MCF 10A (cell line): Measurements from ENCODE around the gene CEMIP. TPM values are rescaled to one million over a fixed set of nuclear protein-coding genes. Genes with fewer than 3 reads are reported as not detected.

Source experiments
- BruUV-seq: library from RNA; stranded (reverse); fragments of 400-500 nt; replicated peaks from 2 replicates; lab custom pipeline; 2021; lab: Mats Ljungman, UMichigan
- CTCF ChIA-PET: fragments of 300-600 bp; sonication (Branson Sonifier 250); formaldehyde crosslinking; extraction: SDS; loops from one replicate; lab custom pipeline; 2021; ENCODE audit warnings: antibody characterized with exemption, inconsistent platforms; lab: Yijun Ruan, JAX
- POLR2A ChIA-PET: fragments of 300-600, 350-650 bp; sonication (Branson Sonifier 250); formaldehyde crosslinking; extraction: SDS; loops from one replicate; lab custom pipeline; 2020; ENCODE audit warnings: antibody characterized with exemption, inconsistent platforms; lab: Yijun Ruan, JAX
- DNase-seq: peaks from one replicate; pipeline ENCODE4 v3.0.0-alpha.2; 2018; ENCODE audit not compliant: unreplicated experiment
- H3K27ac Mint-ChIP-seq: one replicate; pipeline ENCODE4 v1.8.0; 2022; ENCODE audit warnings: mild to moderate bottlenecking, low read depth, mixed read lengths; ENCODE audit not compliant: unreplicated experiment
- H3K27me3 Mint-ChIP-seq: one replicate; pipeline ENCODE4 v1.8.0; 2022; ENCODE audit warnings: mixed read lengths; ENCODE audit not compliant: insufficient read depth, unreplicated experiment
- H3K36me3 Mint-ChIP-seq: one replicate; pipeline ENCODE4 v1.8.0; 2022; ENCODE audit warnings: mild to moderate bottlenecking, moderate library complexity, mixed read lengths; ENCODE audit not compliant: insufficient read depth, unreplicated experiment
- H3K4me1 Mint-ChIP-seq: one replicate; pipeline ENCODE4 v1.8.0; 2022; ENCODE audit warnings: mixed read lengths; ENCODE audit not compliant: insufficient read depth, unreplicated experiment
- H3K4me3 Mint-ChIP-seq: one replicate; pipeline ENCODE4 v1.8.0; 2022; ENCODE audit warnings: mild to moderate bottlenecking, moderate library complexity, mixed read lengths; ENCODE audit not compliant: unreplicated experiment
- H3K9me3 Mint-ChIP-seq: one replicate; pipeline ENCODE4 v1.8.0; 2022; ENCODE audit warnings: mixed read lengths; ENCODE audit not compliant: unreplicated experiment
- intact Hi-C: fragments of 100-400 bp; cut with micrococcal nuclease; formaldehyde crosslinking; loops from 2 replicates; pipeline ENCODE4 v1.14.1; 2022
- total RNA-seq: library from RNA; stranded (reverse); gene quantifications from 2 replicates; pipeline ENCODE4 v1.2.3, GENCODE V29; 2022
- TF ChIP-seq, protein P1 (sequence below): fragments of 200-600 bp; IDR thresholded peaks from one replicate; pipeline ENCODE4 v1.8.0; 2022; ENCODE audit warnings: antibody characterized with exemption, mild to moderate bottlenecking; ENCODE audit not compliant: unreplicated experiment

The CEMIP gene
- total RNA-seq, 1 experiment from 2014 or later = 0.14 TPM

GRCh38 chr15:80754014-80754413 is 25.2 kb upstream of the CEMIP start:
- Mint-ChIP-seq H3K36me3 (peaks cover 23% of the 10 kb centered on the region), H3K9me3 (no peaks in the 10 kb centered on the region), H3K4me1 (no peaks in the 10 kb centered on the region), H3K27ac (no peak overlapping the region), H3K4me3 (no peak overlapping the region), H3K27me3 (no peaks in the 10 kb centered on the region)
- TF ChIP-seq, protein P1, sequence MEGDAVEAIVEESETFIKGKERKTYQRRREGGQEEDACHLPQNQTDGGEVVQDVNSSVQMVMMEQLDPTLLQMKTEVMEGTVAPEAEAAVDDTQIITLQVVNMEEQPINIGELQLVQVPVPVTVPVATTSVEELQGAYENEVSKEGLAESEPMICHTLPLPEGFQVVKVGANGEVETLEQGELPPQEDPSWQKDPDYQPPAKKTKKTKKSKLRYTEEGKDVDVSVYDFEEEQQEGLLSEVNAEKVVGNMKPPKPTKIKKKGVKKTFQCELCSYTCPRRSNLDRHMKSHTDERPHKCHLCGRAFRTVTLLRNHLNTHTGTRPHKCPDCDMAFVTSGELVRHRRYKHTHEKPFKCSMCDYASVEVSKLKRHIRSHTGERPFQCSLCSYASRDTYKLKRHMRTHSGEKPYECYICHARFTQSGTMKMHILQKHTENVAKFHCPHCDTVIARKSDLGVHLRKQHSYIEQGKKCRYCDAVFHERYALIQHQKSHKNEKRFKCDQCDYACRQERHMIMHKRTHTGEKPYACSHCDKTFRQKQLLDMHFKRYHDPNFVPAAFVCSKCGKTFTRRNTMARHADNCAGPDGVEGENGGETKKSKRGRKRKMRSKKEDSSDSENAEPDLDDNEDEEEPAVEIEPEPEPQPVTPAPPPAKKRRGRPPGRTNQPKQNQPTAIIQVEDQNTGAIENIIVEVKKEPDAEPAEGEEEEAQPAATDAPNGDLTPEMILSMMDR = no peak
- no peak for DNase-seq
- ChIA-PET CTCF (interaction anchor here (0.7 to 1.1 kb wide), 2 partner anchors 25 to 298 kb away, joined by 3 to 6 read pairs; partner anchors contain the start of gene CEMIP), POLR2A (no interaction called here)
- intact Hi-C loops = no loop called here
- BruUV-seq = no TSS peak

DNA sequence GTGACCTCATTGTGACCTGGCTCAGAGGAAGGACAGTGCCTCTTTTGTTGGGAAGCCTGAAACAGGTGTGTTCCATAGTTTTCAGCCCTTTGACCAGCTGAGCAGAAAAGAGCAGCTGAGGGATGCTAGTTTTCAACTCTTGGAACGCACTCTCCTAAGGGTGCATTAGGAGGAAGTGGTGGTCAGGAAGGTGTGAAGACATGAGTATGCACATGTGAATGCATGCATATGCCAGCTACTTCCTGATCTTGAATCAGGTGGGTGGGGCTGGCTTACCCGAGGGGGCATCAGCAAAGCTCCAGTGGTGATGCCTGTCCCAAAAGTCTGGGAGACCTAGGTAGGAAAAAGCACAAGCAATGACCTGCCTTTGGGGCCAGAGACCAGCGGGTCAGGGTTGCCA is 23.3 kb upstream of the CEMIP start:
- Mint-ChIP-seq H3K9me3 (no peaks in the 10 kb centered on the region), H3K4me1 (no peaks in the 10 kb centered on the region), H3K36me3 (peaks cover 23% of the 10 kb centered on the region), H3K27ac (no peak overlapping the region), H3K4me3 (no peak overlapping the region), H3K27me3 (no peaks in the 10 kb centered on the region)
- BruUV-seq = no TSS peak
- intact Hi-C loops = no loop called here
- POLR2A ChIA-PET = interaction anchor here (0.8 kb wide), 1 partner anchor 25 kb away, joined by 4 read pairs; no protein-coding TSS in a partner anchor
- TF ChIP-seq, protein P1 = no peak
- no peak for DNase-seq
- CTCF ChIA-PET = interaction anchor here (0.9 to 1.0 kb wide), 2 partner anchors 23 to 190 kb away, joined by 3 to 5 read pairs; partner anchors contain the start of gene CEMIP

DNA sequence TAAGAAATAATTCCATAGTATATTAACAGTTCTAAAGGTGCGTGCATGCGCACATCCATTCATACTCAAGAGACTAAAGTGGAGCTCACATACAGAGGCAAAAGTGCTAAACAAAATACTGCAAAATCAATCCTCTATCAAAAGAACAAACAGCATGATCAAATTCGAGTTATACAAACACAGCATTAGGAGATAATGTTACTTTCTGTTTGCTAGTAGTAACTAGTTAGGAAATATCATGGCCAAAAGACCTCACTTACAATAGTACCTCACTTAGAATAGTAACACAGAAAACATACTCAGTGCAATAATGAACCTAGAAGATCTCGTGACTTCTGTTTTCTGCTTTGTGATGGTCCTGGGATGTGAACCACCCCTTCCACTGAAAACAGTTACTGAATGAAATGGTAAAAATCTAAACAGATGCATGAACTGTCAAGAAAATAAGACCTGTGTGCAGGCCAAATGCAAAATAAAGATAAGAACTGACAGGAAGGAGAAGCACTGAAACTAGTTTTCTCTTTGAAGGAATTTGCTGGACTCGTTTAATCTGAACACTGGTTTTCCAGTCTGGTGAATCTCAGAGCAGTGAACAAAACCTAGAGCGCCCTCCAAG is 20.9 kb upstream of the CEMIP start:
- TF ChIP-seq, protein P1 = no peak
- no TSS peak for BruUV-seq

GRCh38 chr15:80760960-80761359 is 18.2 kb upstream of the CEMIP start:
- Mint-ChIP-seq H3K27me3 (no peaks in the 10 kb centered on the region), H3K27ac (no peak overlapping the region), H3K36me3 (peaks cover 4% of the 10 kb centered on the region), H3K4me3 (no peak overlapping the region), H3K9me3 (no peaks in the 10 kb centered on the region), H3K4me1 (no peaks in the 10 kb centered on the region)
- CTCF ChIA-PET = interaction anchor here (0.6 to 2.0 kb wide), 4 partner anchors 9 to 193 kb away, joined by 3 to 5 read pairs (median 4); no protein-coding TSS in a partner anchor
- intact Hi-C loops = no loop called here
- no peak for DNase-seq
- TF ChIP-seq, protein P1 = no peak
- BruUV-seq = no TSS peak
- POLR2A ChIA-PET = interaction anchor here (1.3 kb wide), 1 partner anchor 63 kb away, joined by 3 read pairs; no protein-coding TSS in a partner anchor

More for the DNA sequence above, 20.9 kb upstream of the CEMIP start:
- Mint-ChIP-seq H3K4me1 (no peaks in the 10 kb centered on the region), H3K9me3 (no peaks in the 10 kb centered on the region), H3K4me3 (no peak overlapping the region), H3K27ac (no peak overlapping the region), H3K36me3 (peaks cover 23% of the 10 kb centered on the region), H3K27me3 (no peaks in the 10 kb centered on the region)
- ChIA-PET POLR2A (no interaction called here), CTCF (no interaction called here)
- intact Hi-C loops = no loop called here
- no peak for DNase-seq
